Activated T-helper 1 cell treated with anti-CD3 and anti-CD28 coated beads, Interleukin-2, amount 50 U/mL, for 16 hours (primary cell): ENCODE data around the gene TMC3.

Source experiments
- DNase-seq, 2 donors: peaks; one replicate each; pipeline ENCODE4 v3.0.0-alpha.2; 2020; ENCODE audit warnings: low read depth in 1 of 2, low spot score in 1 of 2

TMC3 gene

GRCh38 chr15:81301385-81301784, 72.6 kb downstream of the TMC3 start:
- DNase-seq: no peak

DNA sequence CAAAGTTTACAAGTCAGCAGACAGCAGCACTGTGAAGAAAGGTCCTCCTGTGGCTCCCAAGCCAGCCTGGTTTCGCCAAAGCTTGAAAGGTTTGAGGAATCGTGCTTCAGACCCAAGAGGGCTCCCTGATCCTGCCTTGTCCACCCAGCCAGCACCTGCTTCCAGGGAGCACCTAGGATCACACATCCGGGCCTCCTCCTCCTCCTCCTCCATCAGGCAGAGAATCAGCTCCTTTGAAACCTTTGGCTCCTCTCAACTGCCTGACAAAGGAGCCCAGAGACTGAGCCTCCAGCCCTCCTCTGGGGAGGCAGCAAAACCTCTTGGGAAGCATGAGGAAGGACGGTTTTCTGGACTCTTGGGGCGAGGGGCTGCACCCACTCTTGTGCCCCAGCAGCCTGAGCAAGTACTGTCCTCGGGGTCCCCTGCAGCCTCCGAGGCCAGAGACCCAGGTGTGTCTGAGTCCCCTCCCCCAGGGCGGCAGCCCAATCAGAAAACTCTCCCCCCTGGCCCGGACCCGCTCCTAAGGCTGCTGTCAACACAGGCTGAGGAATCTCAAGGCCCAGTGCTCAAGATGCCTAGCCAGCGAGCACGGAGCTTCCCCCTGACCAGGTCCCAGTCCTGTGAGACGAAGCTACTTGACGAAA, 74.3 kb downstream of the TMC3 start:
- DNase-seq: no peak

DNA sequence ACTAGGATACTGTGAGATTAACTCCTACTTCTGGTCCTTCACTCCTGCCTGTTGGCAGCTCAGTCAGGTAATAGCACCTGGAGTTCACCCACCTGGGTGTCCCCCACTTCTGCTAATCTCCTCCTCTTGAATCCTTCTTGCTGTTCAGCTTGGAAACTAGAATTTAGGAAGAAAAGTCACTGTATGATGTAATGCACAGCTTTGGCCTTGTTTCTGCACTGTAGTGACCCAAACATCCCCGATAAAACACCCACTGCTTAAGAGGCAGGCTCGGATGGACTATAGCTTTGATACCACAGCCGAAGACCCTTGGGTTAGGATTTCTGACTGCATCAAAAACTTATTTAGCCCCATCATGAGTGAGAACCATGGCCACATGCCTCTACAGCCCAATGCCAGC, 74.9 kb downstream of the TMC3 start:
- no peak for DNase-seq

DNA sequence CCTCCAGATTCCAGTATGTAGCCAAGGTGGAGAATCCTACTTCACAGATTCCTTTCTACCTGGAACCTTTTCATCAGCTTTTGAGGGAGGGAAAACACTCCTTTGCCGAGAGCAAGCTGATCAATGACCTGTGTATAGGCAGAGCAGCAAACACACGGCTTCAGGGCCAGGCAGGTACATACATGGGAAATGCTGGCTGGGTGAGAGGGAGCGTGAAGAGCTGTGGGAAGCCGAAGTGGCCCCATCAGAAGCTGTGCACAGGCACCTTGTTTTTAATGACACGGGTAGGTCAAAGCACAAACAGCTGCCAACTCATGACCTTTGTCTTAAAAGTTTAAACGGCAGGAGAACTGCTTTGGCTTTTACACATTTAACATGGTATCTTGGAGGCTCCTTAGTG, 75.4 kb downstream of the TMC3 start:
- DNase-seq: no peak

DNA sequence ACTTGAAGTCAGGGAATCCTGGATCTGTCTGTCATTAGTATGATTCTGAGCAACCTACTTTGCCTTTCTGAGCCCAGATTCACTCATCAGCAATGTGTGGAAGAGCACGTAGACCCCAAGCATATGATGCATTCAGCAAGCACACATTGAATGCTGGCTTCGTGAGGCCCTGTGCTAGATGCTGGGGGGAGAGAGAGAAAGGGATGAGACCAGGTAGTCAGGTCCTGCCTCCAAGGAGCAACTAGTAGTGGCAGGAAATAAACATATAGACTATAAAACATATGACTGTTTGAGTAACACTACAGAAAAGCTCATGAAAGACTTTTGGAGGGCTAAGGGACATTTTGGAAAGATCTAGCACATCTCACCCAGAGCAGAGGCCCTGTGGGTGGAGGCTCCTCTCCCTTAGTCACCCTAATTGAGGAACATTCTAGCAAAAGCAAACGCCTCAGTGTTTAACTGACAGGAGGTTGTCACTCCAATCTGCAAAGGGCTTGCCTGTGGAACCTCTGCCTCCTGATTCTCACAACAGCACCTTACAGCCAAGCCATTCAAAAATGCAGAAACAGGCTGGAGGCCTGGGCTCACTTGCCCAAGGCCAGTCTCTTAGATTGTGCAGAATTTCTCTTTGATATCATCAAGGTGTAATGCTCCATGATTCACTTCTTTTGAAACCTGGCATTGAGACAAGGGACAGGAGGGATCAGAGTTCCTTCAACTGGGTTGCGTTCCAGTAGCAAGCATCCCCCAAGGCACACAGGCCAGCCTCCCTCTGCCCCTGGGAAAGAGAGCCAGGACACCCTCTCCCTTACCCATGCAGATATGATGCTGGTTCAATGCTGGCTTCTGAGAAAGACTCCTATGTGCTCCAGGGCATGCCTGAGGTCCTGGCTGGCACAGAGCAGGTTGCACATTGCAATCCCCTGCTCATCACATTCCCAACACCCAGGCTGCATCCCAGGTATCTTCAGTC, 76.1 kb downstream of the TMC3 start:
- no peak for DNase-seq

DNA sequence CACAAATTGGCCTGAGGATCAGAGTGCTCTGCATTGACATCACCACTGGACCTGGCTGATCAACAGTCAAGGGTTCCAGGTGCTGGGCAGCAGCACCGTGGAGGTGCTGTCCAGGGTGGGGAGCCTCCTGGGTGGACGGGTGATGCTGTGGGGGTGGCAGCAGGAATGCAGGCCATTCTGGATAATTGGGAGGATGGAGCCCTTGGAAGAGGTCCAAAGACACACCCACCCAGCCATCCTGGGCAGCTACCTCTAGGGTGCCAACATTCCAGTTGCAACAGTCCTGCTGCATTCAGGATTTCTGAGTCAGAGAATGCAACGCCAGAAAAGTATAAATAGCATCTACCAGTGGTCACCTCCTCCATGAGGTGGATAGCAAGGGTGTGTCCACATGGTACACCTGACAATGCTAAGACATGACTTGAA, 76.9 kb downstream of the TMC3 start:
- no peak for DNase-seq

DNA sequence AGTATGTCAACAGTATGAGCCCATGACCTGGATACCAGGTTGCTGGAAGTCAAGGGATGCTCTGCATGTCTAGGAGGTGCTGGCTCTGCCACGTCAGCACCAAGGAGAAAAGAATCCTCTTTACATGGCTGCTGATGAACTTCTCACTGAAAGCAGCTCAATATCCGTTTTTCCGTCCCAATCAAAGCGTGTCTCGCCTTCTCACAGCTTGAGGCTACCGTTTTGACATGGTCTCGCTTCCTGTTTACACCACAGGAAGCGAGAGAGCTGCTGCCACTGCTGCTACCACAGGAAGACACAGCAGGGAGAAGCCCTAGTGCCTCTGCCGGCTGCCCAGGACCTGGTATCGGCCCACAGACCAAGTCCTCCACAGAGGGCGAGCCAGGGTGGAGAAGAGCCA, 77.3 kb downstream of the TMC3 start:
- peak; percentile 57 to 60 for DNase-seq

GRCh38 chr15:81296186-81296585, 77.8 kb downstream of the TMC3 start:
- DNase-seq: no peak

DNA sequence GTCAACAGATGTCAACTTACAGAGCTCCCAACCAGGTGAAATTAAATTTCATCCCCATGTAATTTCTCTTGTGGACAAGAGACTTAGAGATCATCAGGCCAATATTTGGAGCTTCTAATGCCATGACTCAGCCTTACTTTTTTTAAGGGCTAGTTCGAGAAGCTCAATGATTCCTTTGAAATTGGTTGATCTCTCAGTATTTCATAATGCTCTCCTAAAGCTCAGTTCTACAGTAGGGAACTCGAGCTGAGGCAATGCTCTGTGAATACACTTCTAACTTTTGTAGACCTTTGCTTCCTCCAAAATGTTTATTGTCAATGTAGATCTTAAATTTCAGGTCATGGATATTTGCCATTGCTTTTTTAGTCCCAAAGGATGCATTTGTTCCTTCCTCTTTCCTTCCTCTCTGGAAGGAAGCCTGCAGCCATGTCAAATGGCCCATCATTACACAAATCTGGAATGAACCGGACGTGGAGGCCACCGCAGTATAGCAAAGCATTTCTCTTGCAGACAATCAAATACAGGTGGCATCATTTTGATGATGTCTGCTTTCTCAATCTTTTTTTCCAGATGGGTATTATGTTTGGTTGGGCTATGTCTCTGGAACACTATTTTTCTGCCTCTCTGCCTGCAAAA, 78.4 kb downstream of the TMC3 start:
- no peak for DNase-seq

DNA sequence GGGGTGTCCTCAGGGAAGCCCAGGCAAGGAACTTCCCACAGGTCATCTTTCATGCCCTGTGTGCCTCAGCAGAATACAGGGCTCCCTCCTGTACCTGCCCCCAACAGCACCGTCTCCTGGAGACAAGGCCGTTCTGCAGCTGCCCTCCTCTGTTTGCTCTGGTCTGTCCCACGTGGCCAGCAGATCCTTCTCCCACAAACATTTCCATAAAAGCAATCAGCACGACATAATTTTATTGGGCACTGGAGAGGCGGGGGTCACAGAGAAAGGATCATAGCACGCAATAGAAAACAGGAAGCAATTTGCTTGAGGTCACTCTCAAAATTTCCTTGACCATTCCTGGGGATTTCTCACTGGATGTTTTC, 79.5 kb downstream of the TMC3 start:
- no peak for DNase-seq

DNA sequence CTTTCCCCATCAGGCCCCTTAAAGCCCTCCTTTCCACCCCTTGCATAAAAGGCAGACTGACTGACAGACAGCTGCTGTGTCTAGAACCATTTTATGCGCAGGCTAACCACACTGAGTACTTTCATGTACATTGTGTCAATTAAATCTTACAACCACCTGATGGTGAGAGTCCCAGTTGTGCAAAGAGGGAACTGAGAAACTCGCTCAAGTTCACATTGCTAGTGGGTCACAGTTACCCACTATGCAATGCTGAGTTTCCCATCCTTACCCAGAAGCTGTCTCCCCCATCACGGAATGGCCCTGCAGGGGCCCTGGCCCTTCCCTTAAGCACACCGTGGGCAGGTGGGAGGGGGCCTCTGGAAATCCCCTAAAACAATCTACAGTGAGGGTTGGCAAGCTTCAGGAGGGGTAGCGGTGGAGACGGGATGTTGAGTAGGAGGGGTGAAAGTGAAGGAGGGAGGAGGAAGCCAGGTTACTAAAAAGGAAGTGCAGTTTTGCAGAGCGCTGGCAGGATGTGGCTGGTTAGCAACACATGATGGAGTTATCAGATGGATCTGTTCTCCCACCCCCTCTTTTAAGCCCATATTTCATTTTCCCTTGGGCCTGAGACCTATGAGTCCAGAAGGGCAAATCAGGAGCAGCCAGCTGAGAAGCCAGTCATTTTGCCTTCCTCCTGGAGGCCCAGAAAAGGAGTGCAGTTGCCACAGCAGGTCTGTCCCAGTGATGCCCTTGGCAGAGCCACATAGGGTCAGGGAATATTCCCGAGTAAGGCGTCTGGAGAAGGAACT, 80.1 kb downstream of the TMC3 start:
- DNase-seq: peak; percentile 41 to 60

GRCh38 chr15:81292523-81293001, 81.5 kb downstream of the TMC3 start:
- DNase-seq: no peak

DNA sequence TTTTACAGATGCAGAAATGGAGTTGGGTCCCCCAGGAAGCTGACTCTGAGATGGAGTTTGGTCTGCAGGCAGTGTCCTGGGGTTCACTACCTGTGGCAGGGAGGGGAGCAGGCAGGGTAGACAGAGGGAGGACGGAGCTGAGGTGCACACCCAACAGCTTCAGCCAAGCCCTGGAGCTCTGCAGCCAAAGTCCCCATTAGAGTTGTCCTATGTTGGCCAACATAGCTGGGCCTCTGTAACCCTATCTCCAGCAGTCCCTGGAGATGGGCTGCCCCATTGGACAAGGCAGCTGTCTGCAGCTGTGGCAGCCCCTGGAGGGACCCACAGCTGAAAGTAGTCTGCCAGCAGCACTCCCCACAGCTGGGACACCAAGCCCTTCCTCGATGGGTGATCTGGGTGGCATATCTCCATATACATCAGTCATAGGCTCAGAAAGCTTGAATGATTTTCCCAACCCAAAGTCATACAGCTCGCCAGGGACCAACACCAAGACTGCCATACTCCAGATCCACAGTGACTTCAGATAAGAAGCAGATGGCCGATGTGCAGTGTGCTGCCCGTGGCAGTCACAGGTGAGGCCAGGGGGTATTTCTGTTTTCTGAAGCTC, 82.0 kb downstream of the TMC3 start:
- DNase-seq: no peak

- no peak for DNase-seq
Observed at GRCh38 chr15:81289910-81290309, 84.1 kb downstream of the TMC3 start.

GRCh38 chr15:81288616-81289015, 85.4 kb downstream of the TMC3 start:
- no peak for DNase-seq

DNA sequence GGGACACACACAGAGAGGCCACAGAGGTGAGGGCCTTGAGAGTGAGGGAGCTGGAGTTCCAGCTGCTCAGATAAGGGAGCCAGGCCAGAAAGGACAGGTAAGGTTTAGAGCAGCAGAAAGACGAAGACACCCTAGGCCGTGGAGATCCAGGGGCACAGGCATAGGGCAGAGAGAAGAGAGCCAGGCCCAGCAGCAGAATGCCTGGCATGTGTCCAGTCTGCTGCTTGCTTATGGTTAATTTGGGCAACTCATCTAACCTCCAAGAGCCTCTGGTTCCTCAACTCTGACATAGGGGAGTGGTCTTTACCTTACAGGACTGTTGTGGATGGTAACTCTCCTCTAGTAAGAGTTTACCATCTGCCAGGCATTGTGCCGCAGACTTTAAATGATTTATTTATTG, 86.0 kb downstream of the TMC3 start:
- DNase-seq: no peak

- DNase-seq: no peak
Observed at GRCh38 chr15:81286621-81287121, 87.3 kb downstream of the TMC3 start.

GRCh38 chr15:81285461-81285860, 88.6 kb downstream of the TMC3 start:
- DNase-seq: no peak

GRCh38 chr15:81284256-81285031, 89.6 kb downstream of the TMC3 start:
- no peak for DNase-seq

- DNase-seq: no peak
Observed at GRCh38 chr15:81282911-81283310, 91.1 kb downstream of the TMC3 start.
